Measurements from ENCODE around the gene TMPRSS9. TPM values are rescaled to one million over a fixed set of nuclear protein-coding genes. Genes with fewer than 3 reads are reported as not detected.

The TMPRSS9 gene
- total and polyA plus RNA-seq, 2 of the 13 experiments (the other 11 are each of a cell fraction or from before 2014, with no cell fraction given): 2.5 to 5.2 TPM

DNA sequence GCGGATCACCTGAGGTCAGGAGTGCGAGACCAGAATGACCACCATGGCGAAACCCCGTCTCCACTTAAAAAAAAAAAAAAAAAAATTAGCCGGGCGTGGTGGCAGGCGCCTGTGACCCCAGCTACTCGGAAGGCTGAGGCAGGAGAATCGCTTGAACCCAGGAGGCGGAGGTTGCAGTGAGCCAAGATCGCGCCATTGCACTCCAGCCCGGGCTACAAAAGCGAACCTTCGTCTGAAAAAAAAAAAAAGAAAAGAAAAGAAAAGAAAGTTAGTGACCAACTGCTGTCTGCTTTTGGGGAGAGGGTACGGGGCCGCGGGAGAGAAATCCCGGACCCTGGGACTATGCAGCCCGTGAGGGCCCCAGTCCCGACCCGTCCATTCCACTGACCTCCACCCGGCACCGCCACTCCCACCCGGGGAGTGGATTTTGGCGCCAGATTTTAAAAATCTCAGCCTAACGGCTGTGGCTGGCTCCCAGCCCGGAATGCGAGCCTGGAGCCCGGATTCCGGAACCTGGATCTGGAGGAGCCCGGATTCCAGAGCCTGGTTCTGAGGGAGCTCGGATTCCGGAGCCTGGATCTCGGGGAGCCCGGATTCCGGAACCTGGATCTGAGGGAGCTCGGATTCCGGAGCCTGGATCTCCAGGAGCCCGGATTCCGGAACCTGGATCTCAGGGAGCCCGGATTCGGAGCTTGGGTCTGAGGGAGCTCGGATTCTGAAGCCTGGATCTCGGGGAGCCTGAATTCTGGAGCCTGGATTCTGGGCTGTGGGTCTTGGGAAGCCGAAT lies 102.8 kb downstream of the TMPRSS9 start (continued):
- TF ChIP-seq ZNF557 (CRISPR knock-in tag; IDR thresholded peaks at IDR 0.05): no peak
- TF ChIP-seq CAMTA2 (CRISPR knock-in tag; IDR thresholded peaks at IDR 0.05; ENCODE audit: borderline replicate concordance): peak; percentile 86; the same call in 1 of the 2 replicates
- peak; percentile 71; the same call in 1 of the 2 replicates for TF ChIP-seq MIER3 (CRISPR knock-in tag; IDR thresholded peaks at IDR 0.05; ENCODE audit: borderline replicate concordance)
- TF ChIP-seq, protein P1, sequence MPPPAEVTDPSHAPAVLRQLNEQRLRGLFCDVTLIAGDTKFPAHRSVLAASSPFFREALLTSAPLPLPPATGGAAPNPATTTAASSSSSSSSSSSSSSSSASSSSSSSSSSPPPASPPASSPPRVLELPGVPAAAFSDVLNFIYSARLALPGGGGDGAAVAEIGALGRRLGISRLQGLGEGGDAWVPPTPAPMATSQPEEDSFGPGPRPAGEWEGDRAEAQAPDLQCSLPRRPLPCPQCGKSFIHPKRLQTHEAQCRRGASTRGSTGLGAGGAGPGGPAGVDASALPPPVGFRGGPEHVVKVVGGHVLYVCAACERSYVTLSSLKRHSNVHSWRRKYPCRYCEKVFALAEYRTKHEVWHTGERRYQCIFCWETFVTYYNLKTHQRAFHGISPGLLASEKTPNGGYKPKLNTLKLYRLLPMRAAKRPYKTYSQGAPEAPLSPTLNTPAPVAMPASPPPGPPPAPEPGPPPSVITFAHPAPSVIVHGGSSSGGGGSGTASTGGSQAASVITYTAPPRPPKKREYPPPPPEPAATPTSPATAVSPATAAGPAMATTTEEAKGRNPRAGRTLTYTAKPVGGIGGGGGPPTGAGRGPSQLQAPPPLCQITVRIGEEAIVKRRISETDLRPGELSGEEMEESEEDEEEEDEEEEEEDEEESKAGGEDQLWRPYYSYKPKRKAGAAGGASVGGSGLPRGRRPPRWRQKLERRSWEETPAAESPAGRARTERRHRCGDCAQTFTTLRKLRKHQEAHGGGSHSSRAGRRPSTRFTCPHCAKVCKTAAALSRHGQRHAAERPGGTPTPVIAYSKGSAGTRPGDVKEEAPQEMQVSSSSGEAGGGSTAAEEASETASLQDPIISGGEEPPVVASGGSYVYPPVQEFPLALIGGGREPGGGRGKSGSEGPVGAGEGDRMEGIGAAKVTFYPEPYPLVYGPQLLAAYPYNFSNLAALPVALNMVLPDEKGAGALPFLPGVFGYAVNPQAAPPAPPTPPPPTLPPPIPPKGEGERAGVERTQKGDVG (CRISPR knock-in tag; IDR thresholded peaks at IDR 0.05; ENCODE audit: borderline replicate concordance): peak; percentile 74; the same call in 1 of the 2 replicates
- TF ChIP-seq MAZ (IDR thresholded peaks at IDR 0.05; ENCODE audit: borderline replicate concordance, low read depth, low read length): peak; percentile 90; the same call in 1 of the 2 replicates
- TF ChIP-seq MAZ (CRISPR knock-in tag; IDR thresholded peaks at IDR 0.05; ENCODE audit: low read depth): peak; percentile 62; the same call in 1 of the 2 replicates
- TF ChIP-seq, protein P2, sequence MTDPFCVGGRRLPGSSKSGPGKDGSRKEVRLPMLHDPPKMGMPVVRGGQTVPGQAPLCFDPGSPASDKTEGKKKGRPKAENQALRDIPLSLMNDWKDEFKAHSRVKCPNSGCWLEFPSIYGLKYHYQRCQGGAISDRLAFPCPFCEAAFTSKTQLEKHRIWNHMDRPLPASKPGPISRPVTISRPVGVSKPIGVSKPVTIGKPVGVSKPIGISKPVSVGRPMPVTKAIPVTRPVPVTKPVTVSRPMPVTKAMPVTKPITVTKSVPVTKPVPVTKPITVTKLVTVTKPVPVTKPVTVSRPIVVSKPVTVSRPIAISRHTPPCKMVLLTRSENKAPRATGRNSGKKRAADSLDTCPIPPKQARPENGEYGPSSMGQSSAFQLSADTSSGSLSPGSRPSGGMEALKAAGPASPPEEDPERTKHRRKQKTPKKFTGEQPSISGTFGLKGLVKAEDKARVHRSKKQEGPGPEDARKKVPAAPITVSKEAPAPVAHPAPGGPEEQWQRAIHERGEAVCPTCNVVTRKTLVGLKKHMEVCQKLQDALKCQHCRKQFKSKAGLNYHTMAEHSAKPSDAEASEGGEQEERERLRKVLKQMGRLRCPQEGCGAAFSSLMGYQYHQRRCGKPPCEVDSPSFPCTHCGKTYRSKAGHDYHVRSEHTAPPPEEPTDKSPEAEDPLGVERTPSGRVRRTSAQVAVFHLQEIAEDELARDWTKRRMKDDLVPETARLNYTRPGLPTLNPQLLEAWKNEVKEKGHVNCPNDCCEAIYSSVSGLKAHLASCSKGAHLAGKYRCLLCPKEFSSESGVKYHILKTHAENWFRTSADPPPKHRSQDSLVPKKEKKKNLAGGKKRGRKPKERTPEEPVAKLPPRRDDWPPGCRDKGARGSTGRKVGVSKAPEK (CRISPR knock-in tag; IDR thresholded peaks at IDR 0.05; ENCODE audit: borderline replicate concordance): no peak
- TF ChIP-seq ZNF121 (CRISPR knock-in tag; IDR thresholded peaks at IDR 0.05): peak; percentile 48
- TF ChIP-seq, protein P3, sequence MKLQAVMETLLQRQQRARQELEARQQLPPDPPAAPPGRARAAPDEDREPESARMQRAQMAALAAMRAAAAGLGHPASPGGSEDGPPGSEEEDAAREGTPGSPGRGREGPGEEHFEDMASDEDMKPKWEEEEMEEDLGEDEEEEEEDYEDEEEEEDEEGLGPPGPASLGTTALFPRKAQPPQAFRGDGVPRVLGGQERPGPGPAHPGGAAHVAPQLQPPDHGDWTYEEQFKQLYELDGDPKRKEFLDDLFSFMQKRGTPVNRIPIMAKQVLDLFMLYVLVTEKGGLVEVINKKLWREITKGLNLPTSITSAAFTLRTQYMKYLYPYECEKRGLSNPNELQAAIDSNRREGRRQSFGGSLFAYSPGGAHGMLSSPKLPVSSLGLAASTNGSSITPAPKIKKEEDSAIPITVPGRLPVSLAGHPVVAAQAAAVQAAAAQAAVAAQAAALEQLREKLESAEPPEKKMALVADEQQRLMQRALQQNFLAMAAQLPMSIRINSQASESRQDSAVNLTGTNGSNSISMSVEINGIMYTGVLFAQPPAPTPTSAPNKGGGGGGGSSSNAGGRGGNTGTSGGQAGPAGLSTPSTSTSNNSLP (IDR thresholded peaks at IDR 0.05; ENCODE audit: low read depth, low read length): peak; percentile 93
- TF ChIP-seq EED (CRISPR knock-in tag; IDR thresholded peaks at IDR 0.05): no peak
- TF ChIP-seq DNMT3B (CRISPR knock-in tag; conservative IDR thresholded peaks at IDR 0.05): 0 out of 2 replicates have a peak, but pooled peaks have one; percentile 32
- TF ChIP-seq, protein P4, sequence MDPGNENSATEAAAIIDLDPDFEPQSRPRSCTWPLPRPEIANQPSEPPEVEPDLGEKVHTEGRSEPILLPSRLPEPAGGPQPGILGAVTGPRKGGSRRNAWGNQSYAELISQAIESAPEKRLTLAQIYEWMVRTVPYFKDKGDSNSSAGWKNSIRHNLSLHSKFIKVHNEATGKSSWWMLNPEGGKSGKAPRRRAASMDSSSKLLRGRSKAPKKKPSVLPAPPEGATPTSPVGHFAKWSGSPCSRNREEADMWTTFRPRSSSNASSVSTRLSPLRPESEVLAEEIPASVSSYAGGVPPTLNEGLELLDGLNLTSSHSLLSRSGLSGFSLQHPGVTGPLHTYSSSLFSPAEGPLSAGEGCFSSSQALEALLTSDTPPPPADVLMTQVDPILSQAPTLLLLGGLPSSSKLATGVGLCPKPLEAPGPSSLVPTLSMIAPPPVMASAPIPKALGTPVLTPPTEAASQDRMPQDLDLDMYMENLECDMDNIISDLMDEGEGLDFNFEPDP (CRISPR knock-in tag; conservative IDR thresholded peaks at IDR 0.05): no peak
- TF ChIP-seq ZNF383 (CRISPR knock-in tag; IDR thresholded peaks at IDR 0.05; ENCODE audit: borderline replicate concordance): no peak
- TF ChIP-seq NAIF1 (CRISPR knock-in tag; IDR thresholded peaks at IDR 0.05; ENCODE audit: borderline replicate concordance): peak; percentile 74
- TF ChIP-seq AKAP8 (CRISPR knock-in tag; IDR thresholded peaks at IDR 0.05): 0 out of 2 replicates have a peak, but pooled peaks have one; percentile 54
- no peak for TF ChIP-seq NFYC (CRISPR knock-in tag; IDR thresholded peaks at IDR 0.05)
- TF ChIP-seq, protein P5, sequence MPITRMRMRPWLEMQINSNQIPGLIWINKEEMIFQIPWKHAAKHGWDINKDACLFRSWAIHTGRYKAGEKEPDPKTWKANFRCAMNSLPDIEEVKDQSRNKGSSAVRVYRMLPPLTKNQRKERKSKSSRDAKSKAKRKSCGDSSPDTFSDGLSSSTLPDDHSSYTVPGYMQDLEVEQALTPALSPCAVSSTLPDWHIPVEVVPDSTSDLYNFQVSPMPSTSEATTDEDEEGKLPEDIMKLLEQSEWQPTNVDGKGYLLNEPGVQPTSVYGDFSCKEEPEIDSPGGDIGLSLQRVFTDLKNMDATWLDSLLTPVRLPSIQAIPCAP (CRISPR knock-in tag; IDR thresholded peaks at IDR 0.05; ENCODE audit: low read depth): no peak
- no peak for TF ChIP-seq PAF1 (CRISPR knock-in tag; IDR thresholded peaks at IDR 0.05)
- peak; percentile 74 for TF ChIP-seq RFX5 (IDR thresholded peaks at IDR 0.05; ENCODE audit: low read depth, low read length)
